K562 (cell line): ENCODE measurements around the gene FAM124B. TPM values are rescaled to one million over a fixed set of nuclear protein-coding genes. Genes with fewer than 3 reads are reported as not detected.

Source experiments
- RREB1 ChIP-seq: fragments of 250-450 bp; sonication (Bioruptor Pico); IDR thresholded peaks from 2 replicates; pipeline ENCODE4 v1.4.0; 2020
- polyA plus RNA-seq, 8 experiments: library from polyadenylated mRNA; depleted of rRNA in 4 of 8; stranded (reverse) in 5 of 8; unstranded in 3 of 8; fragments of >200 nt; fragmentation: Nextera tagmentation in 2 of 8; fragmentation: Illumina TruSeq in 1 of 8; extraction: Ambion mirVana in 2 of 8; extraction: Trizol in 1 of 8; gene quantifications; 2 replicates each; pipeline versions ENCODE4 v1.2.1 to v1.2.3, GENCODE V29; 2011 to 2014; ENCODE audit warnings: inconsistent platforms in 1 of 8, missing spikeins in 1 of 8
- total RNA-seq, 7 experiments: library from RNA; depleted of rRNA in 6 of 7; stranded (reverse); fragments of >200 nt in 6 of 7; fragmentation: Illumina TruSeq in 2 of 7; extraction: Trizol in 2 of 7; gene quantifications; 2 replicates each; pipeline versions ENCODE4 v1.2.1 to v1.2.3, GENCODE V29; 2011 to 2021; ENCODE audit warnings: low replicate concordance in 1 of 7
- TF ChIP-seq, protein P1 (sequence below): fragments of 250-450 bp; sonication (Bioruptor Pico); IDR thresholded peaks from 2 replicates; pipeline ENCODE4 v1.8.0; 2022; ENCODE audit warnings: moderate library complexity, mild to moderate bottlenecking, inconsistent platforms

FAM124B gene
- total and polyA plus RNA-seq, 9 of the 15 experiments (the other 6 are each of a cell fraction or from before 2014, with no cell fraction given), result 6.2 to 21.4 (median 9.3) TPM

- TF ChIP-seq, protein P1, sequence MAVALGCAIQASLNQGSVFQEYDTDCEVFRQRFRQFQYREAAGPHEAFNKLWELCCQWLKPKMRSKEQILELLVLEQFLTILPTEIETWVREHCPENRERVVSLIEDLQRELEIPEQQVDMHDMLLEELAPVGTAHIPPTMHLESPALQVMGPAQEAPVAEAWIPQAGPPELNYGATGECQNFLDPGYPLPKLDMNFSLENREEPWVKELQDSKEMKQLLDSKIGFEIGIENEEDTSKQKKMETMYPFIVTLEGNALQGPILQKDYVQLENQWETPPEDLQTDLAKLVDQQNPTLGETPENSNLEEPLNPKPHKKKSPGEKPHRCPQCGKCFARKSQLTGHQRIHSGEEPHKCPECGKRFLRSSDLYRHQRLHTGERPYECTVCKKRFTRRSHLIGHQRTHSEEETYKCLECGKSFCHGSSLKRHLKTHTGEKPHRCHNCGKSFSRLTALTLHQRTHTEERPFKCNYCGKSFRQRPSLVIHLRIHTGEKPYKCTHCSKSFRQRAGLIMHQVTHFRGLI (CRISPR knock-in tag), result no peak
- TF ChIP-seq RREB1 (CRISPR knock-in tag), result no peak
Observed at GRCh38 chr2:224360801-224361251, 41.1 kb downstream of the FAM124B start (continued).
